HCT116 (cell line): ENCODE measurements around the gene RTN4RL2. TPM values are rescaled to one million over a fixed set of nuclear protein-coding genes. Genes with fewer than 3 reads are reported as not detected.

ENCODE experiments used
- ATAC-seq: fragments of 200-7000 bp; cut with Tn5 transposase; 2 replicates; pipeline ENCODE4 v1.9.1; 2020; ENCODE audit warnings: mild to moderate bottlenecking, moderate library complexity
- BruUV-seq: library from RNA; stranded (reverse); fragments of 400-500 nt; replicated peaks from 2 replicates; lab custom pipeline; 2021; lab: Mats Ljungman, UMichigan
- CTCF ChIA-PET: fragments of 300-600 bp; sonication (Branson Sonifier 250); formaldehyde crosslinking; loops from one replicate; lab custom pipeline; 2021; ENCODE audit warnings: antibody characterized with exemption; lab: Charles Lee
- POLR2A ChIA-PET: fragments of 300-600, 350-600 bp; sonication (Branson Sonifier 250); formaldehyde crosslinking; loops from one replicate; lab custom pipeline; 2021; ENCODE audit warnings: antibody characterized with exemption; lab: Charles Lee
- RAD21 ChIA-PET, 2 experiments: fragments of 300-600 bp; sonication (Branson Sonifier 250); formaldehyde crosslinking; loops; one replicate each; lab custom pipeline; 2023; ENCODE audit warnings: low total read pairs in 2 of 2; ENCODE audit not compliant: uncharacterized antibody in 2 of 2, unreplicated experiment in 2 of 2, low non-redundant PET in 1 of 2; lab: Charles Lee
- DNase-seq: peaks from one replicate; pipeline ENCODE4 v3.0.0-alpha.2; 2010; ENCODE audit warnings: low read depth, low spot score
- H2AFZ ChIP-seq: fragments of 200-600 bp; shearing (Covaris generic), sonication (generic); 2 replicates; pipeline ENCODE4 v1.6.1; 2017; ENCODE audit warnings: low read depth, mixed run types, mixed read lengths, antibody characterized with exemption, low read length; ENCODE audit not compliant: poor library complexity, severe bottlenecking
- H3K27ac ChIP-seq: 2 replicates; pipeline ENCODE4 v1.5.1; 2012; ENCODE audit warnings: low read depth, low read length
- H3K27me3 ChIP-seq: fragments of 200-600 bp; sonication (generic); 2 replicates; pipeline ENCODE4 v1.6.1; 2016; ENCODE audit warnings: mixed run types, low read length, mixed read lengths; ENCODE audit not compliant: insufficient read depth
- H3K36me3 ChIP-seq, 2 experiments: fragments of 200-500 bp in 1 of 2; fragments of 200-600 bp in 1 of 2; sonication (Bioruptor generic) in 1 of 2; sonication (generic) in 1 of 2; 2 replicates each; pipeline versions ENCODE4 v1.5.1 to v1.6.1; 2014 to 2016; ENCODE audit warnings: low read length in 2 of 2, inconsistent platforms in 1 of 2, mixed read lengths in 1 of 2, mixed run types in 1 of 2; ENCODE audit not compliant: insufficient read depth in 2 of 2, control insufficient read depth in 1 of 2
- H3K4me1 ChIP-seq, 2 experiments: fragments of 200-600 bp in 1 of 2; sonication (generic) in 1 of 2; 2 replicates each; pipeline versions ENCODE4 v1.5.1 to v1.6.1; 2012 to 2017; ENCODE audit warnings: low read length in 2 of 2, inconsistent platforms in 1 of 2, mild to moderate bottlenecking in 1 of 2, mixed read lengths in 1 of 2, mixed run types in 1 of 2, moderate library complexity in 1 of 2; ENCODE audit not compliant: insufficient read depth in 2 of 2, control insufficient read depth in 1 of 2
- H3K4me2 ChIP-seq: fragments of 200-600 bp; sonication (generic); 2 replicates; pipeline ENCODE4 v1.6.1; 2017; ENCODE audit warnings: mixed run types, low read length, mixed read lengths
- H3K4me3 ChIP-seq, 2 experiments: fragments of 200-600 bp in 1 of 2; sonication (generic) in 1 of 2; replicated peaks in 1 of 2; 2 replicates each; pipeline ENCODE4 v1.5.1; 2011 to 2016; ENCODE audit warnings: low read length in 2 of 2, control low read depth in 1 of 2, low read depth in 1 of 2, mild to moderate bottlenecking in 1 of 2, mixed read lengths in 1 of 2, mixed run types in 1 of 2
- H3K79me2 ChIP-seq: fragments of 200-600 bp; sonication (generic); 2 replicates; pipeline ENCODE4 v1.6.1; 2017; ENCODE audit warnings: mild to moderate bottlenecking, mixed run types, low read length, moderate library complexity, mixed read lengths; ENCODE audit not compliant: insufficient read depth
- H3K9ac ChIP-seq: fragments of 200-600 bp; sonication (generic); 2 replicates; pipeline ENCODE4 v1.6.1; 2016; ENCODE audit warnings: low read length, mixed read lengths
- H3K9me2 ChIP-seq: fragments of 200-600 bp; sonication (generic), shearing (Covaris generic); 2 replicates; pipeline ENCODE4 v1.6.1; 2017; ENCODE audit warnings: mixed run types, mild to moderate bottlenecking, moderate library complexity; ENCODE audit not compliant: insufficient read depth
- H3K9me3 ChIP-seq, 2 experiments: fragments of 200-500 bp in 1 of 2; fragments of 200-600 bp in 1 of 2; sonication (Bioruptor generic) in 1 of 2; sonication (generic) in 1 of 2; 2 replicates each; pipeline ENCODE4 v1.6.1; 2014 to 2017; ENCODE audit warnings: low read length in 2 of 2, mixed read lengths in 2 of 2, inconsistent platforms in 1 of 2, low read depth in 1 of 2, mild to moderate bottlenecking in 1 of 2, mixed run types in 1 of 2, moderate library complexity in 1 of 2; ENCODE audit not compliant: control insufficient read depth in 1 of 2, insufficient read depth in 1 of 2
- H4K20me1 ChIP-seq: fragments of 200-600 bp; sonication (generic), shearing (Covaris generic); 2 replicates; pipeline ENCODE4 v1.6.1; 2017; ENCODE audit warnings: mixed run types, mild to moderate bottlenecking, moderate library complexity; ENCODE audit not compliant: insufficient read depth
- CBX3 ChIP-seq: IDR thresholded peaks from 2 replicates; pipeline ENCODE4 v1.6.1; 2012; ENCODE audit warnings: low read depth
- CEBPB ChIP-seq: IDR thresholded peaks from 2 replicates; pipeline ENCODE4 v1.6.1; 2012; ENCODE audit warnings: low read depth
- CTCF ChIP-seq, 3 experiments: fragments of 200-600 bp in 1 of 3; sonication (generic) in 1 of 3; IDR thresholded peaks in 2 of 3; conservative IDR thresholded peaks in 1 of 3; 2 replicates each; pipeline ENCODE4 v1.5.1; 2012 to 2017; ENCODE audit warnings: low read depth in 2 of 3, low read length in 2 of 3, antibody characterized with exemption in 1 of 3, borderline replicate concordance in 1 of 3, control low read depth in 1 of 3, mild to moderate bottlenecking in 1 of 3, mixed read lengths in 1 of 3, mixed run types in 1 of 3, moderate library complexity in 1 of 3; ENCODE audit not compliant: insufficient read depth in 1 of 3
- EGR1 ChIP-seq: IDR thresholded peaks from 2 replicates; pipeline ENCODE4 v1.6.1; 2012; ENCODE audit warnings: low read depth
- ELF1 ChIP-seq: IDR thresholded peaks from 2 replicates; pipeline ENCODE4 v1.6.1; 2012; ENCODE audit warnings: low read depth, borderline replicate concordance
- JUND ChIP-seq: IDR thresholded peaks from 2 replicates; pipeline ENCODE4 v1.6.1; 2012
- RAD21 ChIP-seq: IDR thresholded peaks from 2 replicates; pipeline ENCODE4 v1.6.1; 2012; ENCODE audit warnings: low read depth, mild to moderate bottlenecking
- SRF ChIP-seq: IDR thresholded peaks from 2 replicates; pipeline ENCODE4 v1.6.1; 2012; ENCODE audit warnings: low read depth
- TCF7L2 ChIP-seq: IDR thresholded peaks from 2 replicates; pipeline ENCODE4 v1.7.0; 2011; ENCODE audit warnings: borderline replicate concordance, inconsistent platforms; ENCODE audit not compliant: insufficient read depth, insufficient read length; ENCODE audit errors: extremely low read depth
- YY1 ChIP-seq: IDR thresholded peaks from 2 replicates; pipeline ENCODE4 v1.6.1; 2011; ENCODE audit warnings: low read length, low read depth, moderate library complexity, mild to moderate bottlenecking; ENCODE audit not compliant: insufficient replicate concordance; ENCODE audit errors: extremely low read depth
- ZBTB33 ChIP-seq: IDR thresholded peaks from 2 replicates; pipeline ENCODE4 v1.6.1; 2011; ENCODE audit warnings: mild to moderate bottlenecking, low read length, moderate library complexity; ENCODE audit not compliant: insufficient replicate concordance; ENCODE audit errors: extremely low read depth
- ZNF274 ChIP-seq: fragments of 200-500 bp; sonication (Bioruptor generic); IDR thresholded peaks from 2 replicates; pipeline ENCODE4 v1.6.1; 2014; ENCODE audit warnings: mild to moderate bottlenecking, low read depth, low read length, inconsistent platforms
- intact Hi-C: fragments of 100-400 bp; cut with micrococcal nuclease; formaldehyde crosslinking; loops from 2 replicates; pipeline ENCODE4 v1.10.0; 2022
- total RNA-seq: library from RNA; stranded (reverse); gene quantifications from one replicate; pipeline ENCODE4 v1.2.1, GENCODE V29; 2021; ENCODE audit not compliant: unreplicated experiment

RTN4RL2 gene
- total RNA-seq, 1 experiment from 2014 or later = 24.0 TPM

- H3K36me3 ChIP-seq = peaks cover 0 to 4% of the 10 kb centered on the region in 2 experiments; a peak in 2 of 4 replicates
- no peak overlapping the region for H3K27ac ChIP-seq
- no peak overlapping the region for H3K4me2 ChIP-seq
- CTCF ChIA-PET = no interaction called here
- no peak overlapping the region for H3K4me3 ChIP-seq
- no peak overlapping the region for H3K9ac ChIP-seq
- TF ChIP-seq RAD21 (no peak), ZNF274 (no peak), SRF (no peak), EGR1 (no peak), CBX3 (no peak), ELF1 (no peak), CEBPB (no peak), ZBTB33 (no peak), JUND (no peak), TCF7L2 (no peak), YY1 (no peak), CTCF (IDR thresholded peaks at IDR 0.05 in 2 of 3, conservative IDR thresholded peaks at IDR 0.05 in 1 of 3; ENCODE audit: borderline replicate concordance in 1 of 3, insufficient read depth in 1 of 3, low read depth in 2 of 3, low read length in 2 of 3) (no peak)
- no peak for ATAC-seq
- no peaks in the 10 kb centered on the region for H3K9me3 ChIP-seq
- POLR2A ChIA-PET = no interaction called here
- H3K9me2 ChIP-seq = no peaks in the 10 kb centered on the region
- intact Hi-C loops = no loop called here
- no peaks in the 10 kb centered on the region for H4K20me1 ChIP-seq
- no peaks in the 10 kb centered on the region for H3K79me2 ChIP-seq
- peaks cover 0 to 4% of the 10 kb centered on the region in 2 experiments; a peak in 1 of 4 replicates for H3K4me1 ChIP-seq
- no TSS peak for BruUV-seq
- RAD21 ChIA-PET = no interaction called here
- no peak for DNase-seq
- no peaks in the 10 kb centered on the region for H3K27me3 ChIP-seq
- H2AFZ ChIP-seq = no peak overlapping the region
These were observed 46.6 kb upstream of the RTN4RL2 start for GRCh38 chr11:57413681-57414080.
